OCI-LY3 (cell line): ENCODE results near the gene CLEC16A.

Experiments
- H2AFZ ChIP-seq: fragments of 200-600, 300-600 bp; shearing (Covaris generic); 2 replicates; pipeline ENCODE4 v1.6.0; 2014; ENCODE audit warnings: antibody characterized with exemption, low read depth, low read length
- H3K27ac ChIP-seq: fragments of 200-600, 300-600 bp; sonication (generic); 2 replicates; pipeline ENCODE4 v1.5.1; 2014; ENCODE audit warnings: mild to moderate bottlenecking, low read length, moderate library complexity, mixed read lengths
- H3K27me3 ChIP-seq: fragments of 200-600, 300-600 bp; sonication (generic); 2 replicates; pipeline ENCODE4 v1.6.1; 2014; ENCODE audit warnings: low read depth, low read length, mixed read lengths
- H3K36me3 ChIP-seq: fragments of 200-600, 300-600 bp; sonication (generic); replicated peaks from 2 replicates; pipeline ENCODE3; 2014; ENCODE audit warnings: low read depth, low read length, mixed read lengths
- H3K4me1 ChIP-seq: fragments of 300-600, 200-600 bp; sonication (generic); 2 replicates; pipeline ENCODE4 v1.6.1; 2014; ENCODE audit warnings: low read length, mixed read lengths
- H3K4me2 ChIP-seq: fragments of 200-600, 300-600 bp; sonication (generic); 2 replicates; pipeline ENCODE4 v1.6.1; 2014; ENCODE audit warnings: low read length, mixed read lengths
- H3K4me3 ChIP-seq: fragments of 300-600, 200-600 bp; sonication (generic); 2 replicates; pipeline ENCODE4 v1.5.1; 2014; ENCODE audit warnings: antibody characterized with exemption, mild to moderate bottlenecking, low read length, moderate library complexity
- H3K79me2 ChIP-seq: fragments of 300-600, 200-600 bp; shearing (Covaris generic); 2 replicates; pipeline ENCODE4 v1.6.1; 2014; ENCODE audit warnings: mild to moderate bottlenecking, low read length, mixed read lengths
- H3K9ac ChIP-seq: fragments of 300-600, 200-600 bp; shearing (Covaris generic); 2 replicates; pipeline ENCODE4 v1.6.0; 2014; ENCODE audit warnings: mild to moderate bottlenecking, low read length, moderate library complexity
- H3K9me3 ChIP-seq: fragments of 200-600, 300-600 bp; shearing (Covaris generic); 2 replicates; pipeline ENCODE4 v1.6.1; 2014; ENCODE audit warnings: low read length, mixed read lengths; ENCODE audit not compliant: insufficient read depth
- H4K20me1 ChIP-seq: fragments of 200-600, 300-600 bp; sonication (generic); 2 replicates; pipeline ENCODE4 v1.6.1; 2016; ENCODE audit warnings: low read length, mixed read lengths; ENCODE audit not compliant: insufficient read depth
- CTCF ChIP-seq: fragments of 200-600, 300-600 bp; sonication (generic); IDR thresholded peaks from 2 replicates; pipeline ENCODE4 v1.5.1; 2014; ENCODE audit warnings: antibody characterized with exemption, low read length, low read depth
- EZH2phosphoT487 ChIP-seq: fragments of 200-600 bp; shearing (Covaris generic); IDR thresholded peaks from 2 replicates; pipeline ENCODE4 v1.6.1; 2018; ENCODE audit warnings: antibody characterized with exemption, mixed run types, low read depth

The CLEC16A gene

DNA sequence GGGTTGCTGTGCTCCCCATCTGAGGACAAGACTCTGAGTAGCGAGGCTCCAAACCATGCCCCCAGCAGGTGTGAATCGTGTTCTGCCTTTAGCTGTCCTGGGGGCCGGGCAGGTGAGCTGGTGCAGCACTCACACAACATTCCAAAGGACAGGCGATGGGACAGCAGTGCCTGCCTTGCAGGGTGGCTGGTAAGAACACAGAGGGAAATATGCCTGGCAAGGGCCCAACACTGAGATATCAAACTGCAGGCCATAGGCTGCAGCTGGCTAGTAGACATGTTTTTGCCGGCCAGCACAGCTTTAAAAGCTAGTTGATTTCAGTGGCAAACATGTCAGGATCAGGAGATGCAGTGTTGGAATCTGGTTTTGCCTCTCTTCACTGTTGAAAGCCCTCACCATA lies 23.6 kb downstream of the CLEC16A start:
- peaks cover 23% of the 10 kb centered on the region for H3K36me3 ChIP-seq
- H3K79me2 ChIP-seq: no peaks in the 10 kb centered on the region
- no peak overlapping the region for H3K4me3 ChIP-seq
- H3K4me1 ChIP-seq: peaks cover 40% of the 10 kb centered on the region
- H3K27ac ChIP-seq: no peak overlapping the region
- H2AFZ ChIP-seq: no peak overlapping the region
- no peak overlapping the region for H3K9ac ChIP-seq
- H3K4me2 ChIP-seq: no peak overlapping the region
- H3K9me3 ChIP-seq: peaks cover 3% of the 10 kb centered on the region; the same call in 1 of the 2 replicates
- H3K27me3 ChIP-seq: no peaks in the 10 kb centered on the region
- TF ChIP-seq EZH2phosphoT487 (no peak), CTCF (no peak)
- no peaks in the 10 kb centered on the region for H4K20me1 ChIP-seq

DNA sequence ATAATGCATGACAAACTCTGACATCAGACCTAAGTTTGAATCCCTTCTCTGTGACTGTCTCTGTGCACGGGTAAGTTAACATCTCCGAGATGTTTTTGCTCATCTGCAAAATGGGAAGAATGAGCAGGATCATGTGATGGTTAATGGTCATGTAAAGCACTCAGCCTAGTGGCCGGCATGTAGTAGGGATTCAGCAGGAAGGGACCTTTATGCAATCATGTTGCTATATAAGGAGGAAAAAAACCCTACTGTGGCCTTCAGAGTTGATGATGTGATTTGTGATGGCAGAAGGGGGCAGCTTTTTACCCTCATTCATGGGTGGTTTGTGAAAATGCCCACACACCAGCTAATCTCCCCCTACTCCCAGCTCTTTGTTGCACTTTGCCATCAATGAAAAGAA lies 24.1 kb downstream of the CLEC16A start:
- H3K4me2 ChIP-seq: no peak overlapping the region
- peaks cover 40% of the 10 kb centered on the region for H3K4me1 ChIP-seq
- H3K9me3 ChIP-seq: peaks cover 3% of the 10 kb centered on the region; the same call in 1 of the 2 replicates
- H3K9ac ChIP-seq: no peak overlapping the region
- H2AFZ ChIP-seq: no peak overlapping the region
- no peaks in the 10 kb centered on the region for H3K27me3 ChIP-seq
- H3K27ac ChIP-seq: no peak overlapping the region
- H3K36me3 ChIP-seq: peaks cover 27% of the 10 kb centered on the region
- no peaks in the 10 kb centered on the region for H4K20me1 ChIP-seq
- H3K79me2 ChIP-seq: no peaks in the 10 kb centered on the region
- TF ChIP-seq CTCF (no peak), EZH2phosphoT487 (no peak)
- no peak overlapping the region for H3K4me3 ChIP-seq

DNA sequence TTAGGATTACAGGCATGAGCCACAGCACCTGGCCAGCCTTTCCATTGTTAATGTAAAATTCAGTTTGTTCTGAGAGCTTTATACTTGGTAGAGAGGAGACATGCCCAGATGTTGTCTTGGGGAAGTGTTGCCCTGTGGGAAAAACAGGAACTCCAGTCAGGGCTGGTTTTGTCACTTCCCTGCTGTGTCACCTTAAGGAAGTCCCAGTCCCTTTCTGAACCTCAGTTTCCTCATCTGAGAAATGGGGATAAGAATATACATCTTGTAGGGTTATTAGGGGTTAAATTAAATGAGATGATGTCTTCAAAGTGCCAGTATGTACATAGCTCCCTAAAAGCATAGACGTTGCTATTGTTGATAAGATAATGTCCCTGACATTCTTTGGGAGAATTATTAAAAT lies 25.3 kb downstream of the CLEC16A start:
- H3K27me3 ChIP-seq: no peaks in the 10 kb centered on the region
- H2AFZ ChIP-seq: no peak overlapping the region
- no peaks in the 10 kb centered on the region for H4K20me1 ChIP-seq
- no peak overlapping the region for H3K27ac ChIP-seq
- H3K9ac ChIP-seq: no peak overlapping the region
- TF ChIP-seq CTCF (no peak), EZH2phosphoT487 (no peak)
- peaks cover 3% of the 10 kb centered on the region; the same call in 1 of the 2 replicates for H3K9me3 ChIP-seq
- H3K79me2 ChIP-seq: no peaks in the 10 kb centered on the region
- peaks cover 27% of the 10 kb centered on the region for H3K36me3 ChIP-seq
- H3K4me1 ChIP-seq: peaks cover 29% of the 10 kb centered on the region
- H3K4me2 ChIP-seq: no peak overlapping the region
- H3K4me3 ChIP-seq: no peak overlapping the region

DNA sequence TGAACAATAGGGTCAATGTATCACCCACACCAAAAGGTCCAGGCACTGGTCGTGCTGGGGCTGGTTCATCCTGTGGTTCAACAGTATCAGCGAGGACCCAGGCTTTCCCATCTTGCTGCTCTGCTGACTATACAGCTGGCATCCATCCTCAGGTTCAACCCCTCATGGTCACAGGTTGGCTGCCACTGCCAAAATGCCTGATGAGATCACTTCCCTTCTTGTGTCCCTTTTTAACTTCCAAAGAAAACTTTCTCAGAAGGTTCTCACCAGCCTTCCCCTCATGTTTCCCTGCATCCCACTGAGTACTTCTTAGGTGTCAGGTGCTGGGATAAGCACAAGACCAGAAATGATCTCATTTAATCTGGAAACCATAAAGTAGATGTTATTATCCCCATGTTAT lies 25.7 kb downstream of the CLEC16A start:
- Histone ChIP-seq H3K9ac (no peak overlapping the region), H3K27ac (no peak overlapping the region), H3K36me3 (peaks cover 29% of the 10 kb centered on the region)

More for the DNA sequence above, 25.7 kb downstream of the CLEC16A start:
- Histone ChIP-seq H3K27me3 (no peaks in the 10 kb centered on the region), H2AFZ (no peak overlapping the region), H3K9me3 (peaks cover 3% of the 10 kb centered on the region; the same call in 1 of the 2 replicates), H3K4me1 (peaks cover 25% of the 10 kb centered on the region), H4K20me1 (no peaks in the 10 kb centered on the region), H3K79me2 (no peaks in the 10 kb centered on the region), H3K4me2 (no peak overlapping the region), H3K4me3 (no peak overlapping the region)
- TF ChIP-seq CTCF: no peak
- TF ChIP-seq EZH2phosphoT487: no peak
